Fibroblast of lung (primary cell): ENCODE data around the gene CASKIN1.

ENCODE experiments used
- EZH2 ChIP-seq: IDR thresholded peaks from 2 replicates; pipeline ENCODE4 v1.5.1; 2012; ENCODE audit warnings: low read length, control low read depth, mild to moderate bottlenecking; ENCODE audit errors: missing control alignments
- TF ChIP-seq, protein P1 (sequence below), 2 donors: IDR thresholded peaks in 1 of 2; conservative IDR thresholded peaks in 1 of 2; 1 replicate in 1 of 2; 2 replicates in 1 of 2; pipeline ENCODE4 v1.5.1; 2011 to 2012; ENCODE audit warnings: low read length in 2 of 2, control low read depth in 1 of 2, inconsistent platforms in 1 of 2, low read depth in 1 of 2, mild to moderate bottlenecking in 1 of 2

DNA sequence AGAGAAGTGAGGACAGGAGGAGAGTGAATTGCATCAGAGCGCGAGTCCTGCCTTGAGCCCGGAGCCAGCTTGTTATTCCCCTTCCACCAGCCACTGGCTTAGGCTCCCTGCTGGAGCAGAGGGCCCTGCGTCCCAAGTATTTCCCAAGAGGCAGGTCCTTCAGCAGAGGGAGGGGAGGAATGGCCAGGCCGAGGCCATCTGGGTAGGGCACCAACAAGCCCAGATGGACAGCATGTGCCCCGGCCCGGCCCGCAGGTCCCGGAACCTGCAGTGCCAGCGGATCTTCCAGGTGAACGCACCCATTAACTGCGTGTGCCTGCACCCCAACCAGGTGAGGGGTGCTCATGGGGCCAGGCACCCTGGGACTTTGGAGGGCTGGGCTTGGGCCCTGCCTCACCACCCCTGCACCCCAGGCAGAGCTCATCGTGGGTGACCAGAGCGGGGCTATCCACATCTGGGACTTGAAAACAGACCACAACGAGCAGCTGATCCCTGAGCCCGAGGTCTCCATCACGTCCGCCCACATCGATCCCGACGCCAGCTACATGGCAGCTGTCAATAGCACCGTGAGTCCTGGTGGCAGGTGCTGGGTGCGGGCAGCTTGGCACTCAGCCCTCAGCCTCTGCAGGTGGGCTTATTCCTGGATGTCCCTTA, 10.5 kb upstream of the CASKIN1 start:
- TF ChIP-seq, protein P1, sequence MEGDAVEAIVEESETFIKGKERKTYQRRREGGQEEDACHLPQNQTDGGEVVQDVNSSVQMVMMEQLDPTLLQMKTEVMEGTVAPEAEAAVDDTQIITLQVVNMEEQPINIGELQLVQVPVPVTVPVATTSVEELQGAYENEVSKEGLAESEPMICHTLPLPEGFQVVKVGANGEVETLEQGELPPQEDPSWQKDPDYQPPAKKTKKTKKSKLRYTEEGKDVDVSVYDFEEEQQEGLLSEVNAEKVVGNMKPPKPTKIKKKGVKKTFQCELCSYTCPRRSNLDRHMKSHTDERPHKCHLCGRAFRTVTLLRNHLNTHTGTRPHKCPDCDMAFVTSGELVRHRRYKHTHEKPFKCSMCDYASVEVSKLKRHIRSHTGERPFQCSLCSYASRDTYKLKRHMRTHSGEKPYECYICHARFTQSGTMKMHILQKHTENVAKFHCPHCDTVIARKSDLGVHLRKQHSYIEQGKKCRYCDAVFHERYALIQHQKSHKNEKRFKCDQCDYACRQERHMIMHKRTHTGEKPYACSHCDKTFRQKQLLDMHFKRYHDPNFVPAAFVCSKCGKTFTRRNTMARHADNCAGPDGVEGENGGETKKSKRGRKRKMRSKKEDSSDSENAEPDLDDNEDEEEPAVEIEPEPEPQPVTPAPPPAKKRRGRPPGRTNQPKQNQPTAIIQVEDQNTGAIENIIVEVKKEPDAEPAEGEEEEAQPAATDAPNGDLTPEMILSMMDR (conservative IDR thresholded peaks at IDR 0.05 in 1 of 2, IDR thresholded peaks at IDR 0.05 in 1 of 2; ENCODE audit: low read depth in 1 of 2, low read length in 2 of 2), result no peak
- TF ChIP-seq EZH2, result no peak
